Tibial nerve (tissue), 4 donors: ENCODE data around the gene MED12L. TPM values are rescaled to one million over a fixed set of nuclear protein-coding genes. Genes with fewer than 3 reads are reported as not detected.

Experiments used
- DNase-seq, 2 donors: peaks; one replicate each; pipeline ENCODE4 v3.0.0-alpha.2; 2019; ENCODE audit warnings: low spot score in 2 of 2
- H3K27ac ChIP-seq, 4 donors: fragments of 200-600 bp; sonication (generic) in 3 of 4; one replicate each; pipeline ENCODE4 v1.5.1; 2017 to 2019; ENCODE audit warnings: mild to moderate bottlenecking in 1 of 4
- H3K27me3 ChIP-seq, 2 donors: fragments of 200-600 bp; sonication (generic) in 1 of 2; one replicate each; pipeline versions ENCODE4 v1.5.1 to v1.6.0; 2017 to 2019
- H3K36me3 ChIP-seq, 3 donors: fragments of 200-600 bp; sonication (generic); one replicate each; pipeline ENCODE4 v1.5.1; 2018 to 2019
- H3K4me1 ChIP-seq, 4 donors: fragments of 200-600 bp; sonication (generic) in 3 of 4; one replicate each; pipeline ENCODE4 v1.5.1; 2017 to 2019
- H3K4me3 ChIP-seq, 4 donors: fragments of 200-600 bp; sonication (generic) in 3 of 4; one replicate each; pipeline ENCODE4 v1.5.1; 2017 to 2019; ENCODE audit warnings: mild to moderate bottlenecking in 1 of 4, moderate library complexity in 1 of 4
- H3K9me3 ChIP-seq, 4 donors: fragments of 200-600 bp; sonication (generic) in 3 of 4; one replicate each; pipeline ENCODE4 v1.5.1; 2017 to 2019
- EP300 ChIP-seq, 2 donors: sonication (generic); formaldehyde crosslinking; IDR thresholded peaks; one replicate each; pipeline ENCODE4 v1.6.1; 2017; ENCODE audit warnings: antibody characterized with exemption in 2 of 2, mild to moderate bottlenecking in 1 of 2
- POLR2A ChIP-seq, 2 donors: fragments of 450-650 bp; IDR thresholded peaks; one replicate each; pipeline ENCODE4 v1.6.1; 2017; ENCODE audit warnings: antibody characterized with exemption in 2 of 2, mild to moderate bottlenecking in 2 of 2, moderate library complexity in 2 of 2
- WGBS, 2 donors: methylation state at CpG; one replicate each; pipeline ENCODE4 v1.1.5; 2018; 5-methylcytosine and 5-hydroxymethylcytosine counted together
- total RNA-seq, 4 donors: library from RNA; depleted of rRNA; stranded (reverse); fragments of >200 nt; gene quantifications; one replicate each; pipeline ENCODE4 v1.1.0, GENCODE V29; 2016
- TF ChIP-seq, protein P1 (sequence below), 5 experiments: fragments of 200-600 bp in 3 of 5; fragments of 450-650 bp in 2 of 5; sonication (generic) in 3 of 5; IDR thresholded peaks; one replicate each; pipeline ENCODE4 v1.5.1; 2016 to 2019; ENCODE audit warnings: antibody characterized with exemption in 5 of 5, mild to moderate bottlenecking in 3 of 5, moderate library complexity in 2 of 5

MED12L gene
- total RNA-seq, 4 donors from 2014 or later, result 1.2 to 5.9 (median 2.4) TPM

DNA sequence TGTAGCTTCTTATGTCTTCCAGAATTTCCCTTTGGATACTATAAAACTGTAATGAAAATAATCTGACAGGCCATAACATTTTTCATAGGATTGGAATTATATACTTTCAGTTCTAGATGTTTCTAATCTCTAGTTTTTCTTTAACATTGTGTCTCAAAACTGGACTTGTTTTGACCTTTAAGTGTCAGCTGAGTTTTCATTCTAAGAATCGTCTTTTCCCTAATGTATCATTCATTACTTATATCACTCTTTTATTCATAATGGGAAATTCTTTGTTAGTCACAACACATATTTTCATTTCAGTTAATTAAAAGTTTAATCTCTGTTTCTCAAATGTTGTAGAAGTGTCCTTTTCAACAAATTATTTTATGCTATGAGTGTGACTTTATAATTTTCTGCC lies 105.6 kb downstream of the MED12L start:
- Histone ChIP-seq H3K27ac (no peak overlapping the region), H3K4me1 (no peaks in the 10 kb centered on the region), H3K9me3 (no peaks in the 10 kb centered on the region), H3K4me3 (no peak overlapping the region), H3K36me3 (no peaks in the 10 kb centered on the region), H3K27me3 (no peaks in the 10 kb centered on the region)
- 59 to 69% methylated on average over 1 of the region's 1 CpG for WGBS, 2 donors
- no peak for TF ChIP-seq EP300 (IDR thresholded peaks at IDR 0.05)
- TF ChIP-seq, protein P1, sequence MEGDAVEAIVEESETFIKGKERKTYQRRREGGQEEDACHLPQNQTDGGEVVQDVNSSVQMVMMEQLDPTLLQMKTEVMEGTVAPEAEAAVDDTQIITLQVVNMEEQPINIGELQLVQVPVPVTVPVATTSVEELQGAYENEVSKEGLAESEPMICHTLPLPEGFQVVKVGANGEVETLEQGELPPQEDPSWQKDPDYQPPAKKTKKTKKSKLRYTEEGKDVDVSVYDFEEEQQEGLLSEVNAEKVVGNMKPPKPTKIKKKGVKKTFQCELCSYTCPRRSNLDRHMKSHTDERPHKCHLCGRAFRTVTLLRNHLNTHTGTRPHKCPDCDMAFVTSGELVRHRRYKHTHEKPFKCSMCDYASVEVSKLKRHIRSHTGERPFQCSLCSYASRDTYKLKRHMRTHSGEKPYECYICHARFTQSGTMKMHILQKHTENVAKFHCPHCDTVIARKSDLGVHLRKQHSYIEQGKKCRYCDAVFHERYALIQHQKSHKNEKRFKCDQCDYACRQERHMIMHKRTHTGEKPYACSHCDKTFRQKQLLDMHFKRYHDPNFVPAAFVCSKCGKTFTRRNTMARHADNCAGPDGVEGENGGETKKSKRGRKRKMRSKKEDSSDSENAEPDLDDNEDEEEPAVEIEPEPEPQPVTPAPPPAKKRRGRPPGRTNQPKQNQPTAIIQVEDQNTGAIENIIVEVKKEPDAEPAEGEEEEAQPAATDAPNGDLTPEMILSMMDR (IDR thresholded peaks at IDR 0.05), result no peak
- TF ChIP-seq POLR2A (IDR thresholded peaks at IDR 0.05), result no peak
- no peak for DNase-seq

DNA sequence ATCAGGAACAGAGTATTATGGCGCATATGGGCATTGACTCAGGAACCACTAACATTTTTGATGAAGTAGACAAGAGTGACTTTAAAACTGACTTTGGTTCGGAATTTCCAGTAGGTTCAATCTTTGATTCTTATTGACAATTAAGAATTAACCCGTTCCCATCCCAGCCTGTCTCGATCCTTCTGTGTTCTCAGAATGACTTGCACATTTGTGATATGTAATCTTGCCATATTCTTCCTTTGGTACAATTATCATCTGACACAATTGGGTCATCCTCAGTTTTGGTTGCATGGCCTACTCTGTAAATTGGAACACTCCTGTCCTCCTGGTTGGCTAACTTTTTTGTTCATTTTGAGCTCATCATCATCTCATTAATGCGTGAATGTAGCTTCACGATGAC lies 107.1 kb downstream of the MED12L start:
- no peaks in the 10 kb centered on the region for H3K9me3 ChIP-seq
- H3K4me3 ChIP-seq, result no peak overlapping the region
- DNase-seq, result no peak
- no peak overlapping the region for H3K27ac ChIP-seq
- WGBS, 2 donors, result 95% methylated on average over 6 of the region's 6 CpGs
- H3K4me1 ChIP-seq, result no peaks in the 10 kb centered on the region
- H3K27me3 ChIP-seq, result no peaks in the 10 kb centered on the region
- H3K36me3 ChIP-seq, result no peaks in the 10 kb centered on the region
- TF ChIP-seq EP300 (IDR thresholded peaks at IDR 0.05) (no peak), POLR2A (IDR thresholded peaks at IDR 0.05) (no peak)
- TF ChIP-seq, protein P1 (IDR thresholded peaks at IDR 0.05), result no peak

DNA sequence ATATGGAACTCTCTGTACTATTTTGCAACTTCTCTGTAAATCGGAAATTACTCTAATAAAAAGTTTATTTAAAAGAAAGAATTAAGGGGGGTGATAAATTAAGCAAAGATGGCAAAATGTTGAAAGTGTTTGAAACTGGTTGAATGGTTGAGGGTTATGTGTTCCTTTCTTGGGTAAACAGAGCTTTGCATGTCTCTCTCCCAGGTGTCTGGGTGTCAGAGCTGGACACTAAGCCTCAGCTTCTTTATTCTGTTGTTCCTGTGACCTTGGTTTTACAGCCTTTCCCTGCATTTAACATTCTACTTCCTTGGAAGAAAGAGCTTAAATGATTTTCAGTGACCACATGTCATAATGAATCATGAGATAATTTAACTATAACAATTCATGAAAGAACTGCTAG lies 110.4 kb downstream of the MED12L start:
- no peak overlapping the region for H3K27ac ChIP-seq
- H3K4me1 ChIP-seq, result no peaks in the 10 kb centered on the region
- TF ChIP-seq, protein P1 (IDR thresholded peaks at IDR 0.05), result no peak
- TF ChIP-seq POLR2A (IDR thresholded peaks at IDR 0.05) (no peak), EP300 (IDR thresholded peaks at IDR 0.05) (no peak)
- no peak for DNase-seq
- H3K9me3 ChIP-seq, result no peaks in the 10 kb centered on the region
- H3K4me3 ChIP-seq, result no peak overlapping the region
- WGBS, 2 donors, result 81 to 95% methylated on average over 1 of the region's 1 CpG
- no peaks in the 10 kb centered on the region for H3K27me3 ChIP-seq
- no peaks in the 10 kb centered on the region for H3K36me3 ChIP-seq

DNA sequence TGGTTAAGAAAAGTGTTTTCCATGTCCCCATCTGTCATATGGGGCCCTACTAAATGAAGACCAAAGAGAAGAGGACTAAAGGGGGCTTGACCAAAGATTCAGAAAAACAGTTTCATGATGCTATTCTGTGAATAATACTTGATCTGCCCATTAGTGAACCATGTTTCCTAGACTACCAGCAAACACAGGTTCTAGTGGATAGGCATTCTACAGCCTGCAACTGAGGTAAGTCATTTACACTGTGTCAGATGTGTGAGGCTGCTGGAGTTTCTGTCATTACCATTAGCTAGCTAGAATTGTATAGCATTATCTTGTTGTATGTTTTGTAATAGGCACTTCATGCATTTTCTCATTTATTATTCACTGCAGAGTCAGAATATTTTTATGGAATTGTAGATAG lies 111.0 kb downstream of the MED12L start:
- no peak for DNase-seq
- no peaks in the 10 kb centered on the region for H3K4me1 ChIP-seq
- TF ChIP-seq POLR2A (IDR thresholded peaks at IDR 0.05) (no peak), EP300 (IDR thresholded peaks at IDR 0.05) (no peak)
- TF ChIP-seq, protein P1 (IDR thresholded peaks at IDR 0.05), result no peak
- no peak overlapping the region for H3K4me3 ChIP-seq
- no peaks in the 10 kb centered on the region for H3K27me3 ChIP-seq
- H3K36me3 ChIP-seq, result no peaks in the 10 kb centered on the region
- no peak overlapping the region for H3K27ac ChIP-seq
- H3K9me3 ChIP-seq, result no peaks in the 10 kb centered on the region

DNA sequence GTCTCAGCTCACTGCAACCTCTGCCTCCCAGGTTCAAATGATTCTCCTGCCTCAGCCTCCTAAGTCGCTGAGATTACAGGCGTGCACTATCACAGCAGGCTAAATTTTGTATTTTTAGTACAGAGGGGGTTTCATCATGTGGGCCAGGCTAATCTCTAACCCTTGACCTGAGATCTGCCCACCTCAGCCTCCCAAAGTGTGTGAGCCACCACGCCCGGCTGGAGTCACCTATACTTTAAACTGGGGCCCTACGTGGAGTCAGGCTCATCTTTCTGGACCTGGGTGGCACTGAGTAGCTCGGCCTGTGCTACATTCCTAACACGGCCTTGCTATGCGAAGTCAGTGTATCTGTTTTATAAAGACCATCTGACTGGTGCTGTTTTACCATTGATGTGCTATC lies 111.8 kb downstream of the MED12L start:
- no peaks in the 10 kb centered on the region for H3K4me1 ChIP-seq
- H3K9me3 ChIP-seq, result no peaks in the 10 kb centered on the region
- WGBS, 2 donors, result 98 to 99% methylated on average over 8 of the region's 8 CpGs
- H3K27ac ChIP-seq, result no peak overlapping the region
- no peaks in the 10 kb centered on the region for H3K36me3 ChIP-seq
- no peak for DNase-seq
- no peaks in the 10 kb centered on the region for H3K27me3 ChIP-seq
- TF ChIP-seq EP300 (IDR thresholded peaks at IDR 0.05) (no peak), POLR2A (IDR thresholded peaks at IDR 0.05) (no peak)
- TF ChIP-seq, protein P1 (IDR thresholded peaks at IDR 0.05), result no peak
- no peak overlapping the region for H3K4me3 ChIP-seq
